IPS-18c (cell line): ENCODE results near the gene HMX1.

Experiments used
- H3K4me3 ChIP-seq: 2 replicates; pipeline ENCODE4 v1.7.0; 2013; ENCODE audit warnings: low read depth, mild to moderate bottlenecking, low read length, moderate library complexity; ENCODE audit not compliant: insufficient read depth
- H3K9me3 ChIP-seq: one replicate; pipeline ENCODE4 v1.6.1; 2013; ENCODE audit warnings: mild to moderate bottlenecking, low read length, moderate library complexity; ENCODE audit not compliant: control insufficient read depth, insufficient read depth

HMX1 gene

DNA sequence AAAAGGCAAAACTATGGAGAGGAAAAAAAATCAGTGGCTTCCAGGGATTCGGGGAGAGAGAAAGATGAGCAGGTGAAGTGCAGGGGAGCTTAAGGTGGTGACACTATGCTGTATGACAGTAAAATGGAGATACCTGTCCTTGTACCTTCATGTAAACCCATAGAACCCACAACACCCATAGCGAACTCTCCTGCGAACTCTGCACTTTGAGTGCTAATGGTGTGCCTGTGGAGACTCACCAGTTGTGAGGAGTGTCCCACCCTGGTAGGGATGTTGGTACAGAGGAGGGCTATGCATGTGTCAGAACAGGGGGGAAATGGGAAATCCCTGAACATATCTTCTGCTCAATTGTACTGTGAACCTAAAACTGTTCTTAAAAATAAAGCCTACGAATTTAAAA is 42.8 kb downstream of the HMX1 start:
- no peaks in the 10 kb centered on the region for H3K9me3 ChIP-seq

DNA sequence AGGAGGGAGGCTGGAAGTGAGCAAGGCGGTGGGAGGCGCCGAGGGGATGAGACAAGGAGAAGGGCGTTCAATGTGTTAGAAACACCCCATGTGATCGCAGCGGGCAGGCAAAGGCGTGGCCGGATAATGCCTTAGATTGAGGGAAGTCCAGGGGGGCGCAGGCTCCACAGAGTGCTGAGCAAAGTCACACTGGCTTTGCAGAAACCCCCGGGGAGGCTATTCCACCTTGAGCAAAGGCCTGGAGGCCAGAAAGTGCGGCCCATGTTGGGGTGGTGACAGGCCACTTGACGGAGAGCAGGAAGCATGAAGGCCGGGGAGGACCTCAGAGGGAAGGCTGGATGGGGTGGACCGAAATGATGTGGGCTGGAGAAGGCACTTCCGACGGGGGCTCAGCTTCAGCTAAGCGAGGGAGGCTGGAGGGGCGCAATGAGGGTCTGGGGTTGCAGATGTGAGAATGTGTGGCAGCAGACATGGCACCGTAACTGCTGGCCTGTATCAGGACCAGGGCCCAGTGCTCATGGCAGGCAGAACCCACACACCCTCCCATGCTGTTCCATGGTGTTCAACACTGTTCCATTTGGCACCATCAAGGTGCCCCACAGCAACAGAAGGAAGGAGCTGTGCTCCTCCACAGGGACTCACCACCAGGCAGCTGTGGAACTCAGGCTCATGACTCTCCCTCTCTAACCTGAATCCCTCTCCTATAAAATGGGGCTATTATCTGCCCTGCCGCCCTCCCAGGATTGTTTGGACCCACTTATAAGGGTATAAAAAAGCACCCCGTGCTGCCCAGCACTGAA is 50.3 kb downstream of the HMX1 start:
- H3K4me3 ChIP-seq: no peak overlapping the region

More for the DNA sequence above, 42.8 kb downstream of the HMX1 start:
- H3K4me3 ChIP-seq: no peak overlapping the region

DNA sequence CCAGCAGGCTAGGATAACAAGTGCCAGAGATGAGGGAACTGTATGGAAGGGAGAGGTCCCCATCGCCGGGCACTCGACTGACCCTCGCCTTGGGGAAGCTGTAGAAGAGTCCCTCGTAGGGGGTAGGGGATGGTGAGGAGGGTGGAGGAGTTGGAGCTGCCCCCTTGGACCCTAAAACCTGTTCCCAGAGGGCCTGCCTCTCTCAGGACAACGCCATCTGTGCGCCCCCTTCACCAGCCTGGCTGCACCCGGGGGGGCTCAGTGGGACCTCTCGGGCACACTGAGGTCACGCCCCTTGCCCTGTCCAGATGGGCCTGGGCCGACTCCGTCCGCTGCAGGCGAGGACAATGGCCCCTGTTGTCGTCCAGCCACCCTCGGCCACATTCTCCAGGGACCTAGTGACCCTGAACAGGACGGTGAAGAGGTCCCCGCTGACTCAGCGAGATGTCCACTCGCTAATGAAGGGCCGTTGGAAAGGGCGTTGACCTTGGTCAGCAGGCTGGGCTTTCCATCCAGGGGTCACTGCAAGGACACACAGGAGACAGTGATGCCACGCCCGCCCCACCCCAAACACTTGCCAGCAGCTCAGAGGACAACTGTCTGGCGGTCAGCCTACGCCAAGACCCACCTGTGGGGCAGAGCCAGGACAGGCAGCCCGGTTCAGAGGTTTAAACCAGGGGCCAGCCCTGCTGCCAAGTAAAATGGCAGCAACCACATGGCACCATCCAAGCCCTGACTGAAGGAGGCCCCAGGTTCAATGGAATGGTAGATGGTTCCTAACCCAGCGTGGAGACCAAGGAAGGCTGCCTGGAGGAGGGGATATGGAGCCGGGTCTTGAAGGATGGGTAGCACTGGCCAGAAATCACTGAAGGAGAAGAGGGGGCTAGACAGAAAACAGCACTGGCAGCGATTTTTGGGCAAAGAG is 51.2 kb downstream of the HMX1 start:
- Histone ChIP-seq H3K9me3 (no peaks in the 10 kb centered on the region), H3K4me3 (no peak overlapping the region)

More for the DNA sequence above, 50.3 kb downstream of the HMX1 start:
- no peaks in the 10 kb centered on the region for H3K9me3 ChIP-seq

DNA sequence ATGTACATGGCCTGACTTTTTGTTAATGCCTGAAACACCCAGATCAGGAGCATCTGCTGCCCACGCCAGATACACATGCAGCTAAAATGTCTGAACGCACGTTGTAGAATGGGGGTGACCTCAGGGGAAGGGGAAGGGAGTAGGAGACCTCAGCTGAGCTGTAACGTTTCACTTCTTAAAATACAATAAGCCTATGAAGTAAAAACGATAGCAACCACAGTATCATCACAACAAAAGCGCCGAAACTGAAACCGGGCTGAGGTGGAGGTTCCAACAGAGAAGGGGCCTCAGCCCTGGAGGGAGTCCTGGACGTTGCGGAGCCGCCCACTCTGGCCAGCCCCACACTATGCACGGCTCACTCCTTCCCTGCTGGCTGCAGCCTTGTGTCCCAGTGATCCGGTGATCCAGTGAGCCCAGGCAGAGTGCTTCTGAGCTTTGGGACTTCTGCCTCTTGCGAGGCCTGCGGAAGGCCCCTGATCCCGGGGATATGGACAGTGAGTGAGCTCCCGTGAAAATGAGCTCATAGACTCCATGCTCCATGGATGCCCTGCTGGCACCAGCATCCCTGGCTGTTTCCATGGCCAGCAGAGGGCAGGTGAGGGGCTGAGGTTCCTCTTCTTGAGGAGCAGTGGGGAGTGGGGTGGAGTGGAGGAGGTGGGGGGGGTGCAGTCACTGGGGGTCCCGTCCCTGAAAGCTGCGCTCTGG is 52.0 kb downstream of the HMX1 start:
- H3K9me3 ChIP-seq: no peaks in the 10 kb centered on the region
- H3K4me3 ChIP-seq: no peak overlapping the region

DNA sequence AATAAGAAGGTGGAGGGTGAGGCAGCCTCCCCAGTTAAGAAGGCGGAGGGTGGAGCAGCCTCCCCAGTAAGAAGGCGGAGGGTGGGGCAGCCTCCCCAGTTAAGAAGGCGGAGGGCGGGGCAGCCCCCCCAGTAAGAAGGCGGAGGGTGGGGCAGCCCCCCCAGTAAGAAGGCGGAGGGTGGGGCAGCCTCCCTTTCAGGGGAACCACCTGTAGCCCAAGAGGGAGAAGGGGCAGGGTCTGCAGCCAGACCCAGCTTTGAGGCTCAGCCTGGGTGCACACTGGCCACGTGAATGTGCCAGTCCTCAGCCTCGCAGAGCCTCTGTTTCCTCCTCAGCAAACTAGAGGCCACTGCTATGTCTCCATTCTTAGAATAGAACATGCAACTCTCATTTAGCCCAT is 52.6 kb downstream of the HMX1 start:
- Histone ChIP-seq H3K4me3 (no peak overlapping the region), H3K9me3 (no peaks in the 10 kb centered on the region)

DNA sequence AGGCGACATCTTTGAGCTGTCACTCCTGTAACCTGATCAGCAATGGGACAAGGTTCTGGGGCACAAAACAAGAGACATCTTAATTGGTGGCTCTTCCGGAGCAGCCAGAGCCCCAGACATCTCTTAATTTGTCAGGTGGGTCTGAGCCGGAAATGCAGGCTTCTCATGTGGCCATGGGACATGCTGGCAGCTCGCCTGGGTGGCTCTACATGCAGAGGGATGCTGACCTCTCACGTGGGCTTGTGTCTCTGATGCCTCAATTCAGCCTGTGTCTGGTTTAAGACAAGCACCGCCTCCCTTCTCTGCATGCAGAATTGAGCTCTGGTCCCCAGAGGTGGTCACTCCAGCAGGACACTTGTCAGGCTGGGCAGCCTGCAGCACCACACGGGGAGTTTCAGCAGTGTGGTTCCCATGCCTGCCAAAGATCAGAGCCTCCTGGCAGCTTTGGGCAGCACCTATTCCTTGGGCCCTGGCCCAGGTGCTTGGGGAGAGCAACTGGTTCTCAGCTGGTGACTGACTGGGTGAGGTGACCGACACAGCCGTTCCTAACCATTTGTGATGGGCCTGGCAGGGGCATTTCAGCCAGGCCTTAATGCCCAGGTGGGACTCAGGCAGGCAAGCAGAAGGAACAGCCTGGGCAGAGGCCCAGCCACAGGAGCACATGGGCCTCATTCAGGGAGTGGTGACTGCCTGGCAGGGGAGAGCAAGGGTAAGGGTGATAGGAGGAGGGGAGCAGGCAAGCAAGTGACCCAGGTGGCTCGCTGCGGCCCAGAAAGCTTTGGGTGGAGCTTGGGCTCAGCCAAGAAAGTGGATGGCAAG is 53.4 kb downstream of the HMX1 start:
- H3K9me3 ChIP-seq: no peaks in the 10 kb centered on the region
- no peak overlapping the region for H3K4me3 ChIP-seq

DNA sequence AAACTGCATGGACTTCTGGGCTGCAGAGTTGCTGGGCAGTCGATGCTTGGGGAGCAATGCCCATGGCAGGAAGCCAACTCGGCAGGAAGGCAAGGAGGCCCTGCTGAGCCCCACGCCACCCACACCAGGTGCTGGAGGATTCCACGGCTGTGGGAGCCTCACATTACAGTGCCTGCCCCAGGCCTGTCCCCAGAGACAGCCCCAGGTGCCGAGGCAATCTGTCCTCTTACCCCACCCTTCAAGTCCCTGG is 53.9 kb downstream of the HMX1 start:
- Histone ChIP-seq H3K4me3 (no peak overlapping the region), H3K9me3 (no peaks in the 10 kb centered on the region)

DNA sequence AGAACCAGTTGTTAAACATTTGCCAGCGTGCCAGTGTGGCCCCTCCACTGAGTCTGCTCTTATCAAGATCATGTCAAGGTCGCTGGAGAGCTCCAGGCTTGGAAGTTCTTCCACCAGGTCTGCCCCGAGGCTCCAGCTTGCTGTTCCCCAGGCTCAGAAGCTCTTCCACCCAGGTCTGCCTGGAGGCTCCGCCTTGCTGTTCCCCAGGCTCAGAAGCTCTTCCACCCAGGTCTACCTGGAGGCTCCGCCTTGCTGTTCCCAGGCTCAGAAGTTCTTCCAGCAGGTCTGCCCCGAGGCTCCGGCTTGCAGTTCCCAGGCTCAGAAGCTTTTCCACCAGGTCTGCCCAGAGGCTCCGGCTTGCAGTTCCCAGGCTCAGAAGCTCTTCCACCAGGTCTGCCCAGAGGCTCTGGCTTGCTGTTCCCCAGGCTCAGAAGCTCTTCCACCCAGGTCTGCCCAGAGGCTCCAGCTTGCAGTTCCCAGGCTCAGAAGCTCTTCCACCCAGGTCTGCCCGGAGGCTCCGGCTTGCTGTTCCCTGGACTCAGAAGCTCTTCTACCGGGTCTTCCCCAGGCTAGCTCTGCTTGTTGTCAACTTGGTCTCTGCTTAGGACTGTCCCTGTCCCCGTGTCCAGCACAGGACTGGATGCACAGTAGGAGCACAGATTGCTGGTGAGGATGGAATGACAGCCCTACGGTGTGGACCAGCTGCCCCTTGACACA is 54.4 kb downstream of the HMX1 start:
- no peaks in the 10 kb centered on the region for H3K9me3 ChIP-seq
- no peak overlapping the region for H3K4me3 ChIP-seq
